ENCODE measurements around the gene WRNIP1.

- TF ChIP-seq CTCF (IDR thresholded peaks at IDR 0.05; ENCODE audit: insufficient read depth, low read length, poor library complexity, severe bottlenecking) (no peak), EZH2phosphoT487 (conservative IDR thresholded peaks at IDR 0.05; ENCODE audit: low read length) (no peak)
Measured at GRCh38 chr6:2753743-2754142, 11.4 kb upstream of the WRNIP1 start.
